Femur (tissue), 1 donor: ENCODE results near the gene PDILT.
"Not testable (repeated sequence)": the region's sequence is repeated elsewhere in the genome, so short reads cannot be mapped to it uniquely, and the experiment has no call there.

Experiments
- DNase-seq: peaks from one replicate; pipeline ENCODE4 v3.0.0-alpha.2; 2017

PDILT gene

DNA sequence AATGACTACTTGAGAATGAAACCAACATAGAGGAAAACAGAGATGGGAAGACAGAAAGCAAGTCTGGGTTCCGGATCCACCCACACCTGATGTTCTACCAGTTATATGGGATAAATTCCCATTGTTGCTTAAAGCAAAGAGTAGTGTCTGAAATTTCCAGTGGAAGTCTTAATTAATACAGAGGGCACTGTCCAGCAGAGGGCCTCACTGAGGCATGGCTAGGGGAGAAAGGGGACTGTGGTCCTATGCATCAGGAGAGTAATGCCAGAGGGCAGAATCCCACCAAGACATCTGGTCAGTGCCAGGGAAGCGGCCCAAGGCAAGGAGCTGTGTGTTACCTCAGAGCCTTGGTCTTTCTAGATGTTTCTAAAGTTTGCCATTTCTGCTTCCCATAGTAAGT is 44.5 kb downstream of the PDILT start:
- DNase-seq: no peak

DNA sequence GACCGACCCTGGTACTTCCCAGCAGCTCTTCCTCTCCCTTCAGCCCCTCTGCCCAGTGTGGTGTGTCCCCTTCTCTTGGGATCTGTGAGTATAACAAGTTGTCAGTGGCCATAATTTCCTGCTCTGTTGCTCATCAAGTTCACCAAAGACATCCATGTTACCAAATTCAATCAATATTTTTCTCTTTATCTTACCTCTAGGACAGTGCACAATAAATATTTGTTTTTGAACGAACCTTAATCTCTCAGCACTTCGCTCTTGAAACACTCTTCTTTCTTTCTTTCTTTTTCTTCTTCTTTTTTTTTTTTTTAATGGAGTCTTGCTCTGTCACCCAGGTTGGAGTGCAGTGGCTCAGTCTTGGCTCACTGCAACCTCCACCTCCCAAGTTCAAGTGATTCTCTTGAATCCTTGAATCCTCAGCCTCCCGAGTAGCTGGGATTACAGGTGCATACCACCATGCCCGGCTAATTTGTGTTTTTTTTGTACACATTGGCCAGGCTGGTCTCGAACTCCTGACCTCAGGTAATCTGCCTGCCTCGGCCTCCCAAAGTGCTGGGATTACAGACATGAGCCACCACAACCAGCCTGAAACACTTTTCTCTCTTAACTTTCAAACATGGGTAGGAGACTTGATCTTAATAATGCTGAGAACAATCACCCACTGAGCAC is 49.3 kb downstream of the PDILT start:
- no peak for DNase-seq

- DNase-seq: no peak
These were observed 51.2 kb downstream of the PDILT start for GRCh38 chr16:20353379-20353778.

GRCh38 chr16:20352615-20353014 is 51.9 kb downstream of the PDILT start, which contains the start of gene UMOD:
UMOD (minus strand) TSS chr16:20352715; CDS start chr16:20350737, 1,978 bp downstream.
- no peak for DNase-seq

GRCh38 chr16:20349615-20350014 is 54.9 kb downstream of the PDILT start:
- no peak for DNase-seq

DNA sequence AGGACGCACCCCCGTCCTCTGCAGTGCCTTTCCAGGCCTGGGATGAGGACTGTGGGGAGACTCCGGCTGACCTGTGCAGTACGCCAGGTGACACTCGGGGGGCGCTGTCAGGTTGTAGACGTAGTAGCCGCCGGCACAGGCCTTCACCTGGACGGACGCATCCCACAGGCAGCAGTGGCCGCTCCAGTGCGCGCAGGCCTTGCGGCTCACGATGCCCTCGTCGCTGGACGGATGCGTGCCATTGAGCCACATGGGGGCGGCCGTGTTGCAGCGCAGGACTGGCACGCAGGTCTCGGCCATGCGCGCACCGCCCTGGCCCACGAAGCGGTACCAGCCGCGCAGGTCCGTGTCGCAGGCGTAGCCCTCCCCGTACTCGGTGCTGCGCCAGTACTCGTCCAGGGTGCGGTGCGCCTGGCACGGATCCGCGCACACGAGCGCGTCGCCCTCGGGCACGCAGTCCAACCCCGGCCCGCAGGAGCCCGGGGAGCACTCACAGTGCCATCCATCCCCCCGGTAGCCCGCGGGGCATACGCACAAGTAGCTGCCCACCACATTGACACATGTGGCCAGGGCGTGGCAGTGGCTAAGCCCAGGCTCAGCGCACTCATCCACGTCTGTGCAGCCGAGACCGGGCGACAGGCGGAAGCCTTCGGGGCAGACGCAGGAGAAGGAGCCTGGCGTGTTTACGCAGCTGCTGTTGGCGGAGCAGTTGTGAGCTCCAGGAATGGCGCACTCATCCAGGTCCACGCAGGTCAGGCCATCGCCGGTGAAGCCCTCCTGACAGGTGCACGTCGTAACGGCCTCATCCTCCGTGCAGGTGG is 56.0 kb downstream of the PDILT start:
- DNase-seq: no peak

DNA sequence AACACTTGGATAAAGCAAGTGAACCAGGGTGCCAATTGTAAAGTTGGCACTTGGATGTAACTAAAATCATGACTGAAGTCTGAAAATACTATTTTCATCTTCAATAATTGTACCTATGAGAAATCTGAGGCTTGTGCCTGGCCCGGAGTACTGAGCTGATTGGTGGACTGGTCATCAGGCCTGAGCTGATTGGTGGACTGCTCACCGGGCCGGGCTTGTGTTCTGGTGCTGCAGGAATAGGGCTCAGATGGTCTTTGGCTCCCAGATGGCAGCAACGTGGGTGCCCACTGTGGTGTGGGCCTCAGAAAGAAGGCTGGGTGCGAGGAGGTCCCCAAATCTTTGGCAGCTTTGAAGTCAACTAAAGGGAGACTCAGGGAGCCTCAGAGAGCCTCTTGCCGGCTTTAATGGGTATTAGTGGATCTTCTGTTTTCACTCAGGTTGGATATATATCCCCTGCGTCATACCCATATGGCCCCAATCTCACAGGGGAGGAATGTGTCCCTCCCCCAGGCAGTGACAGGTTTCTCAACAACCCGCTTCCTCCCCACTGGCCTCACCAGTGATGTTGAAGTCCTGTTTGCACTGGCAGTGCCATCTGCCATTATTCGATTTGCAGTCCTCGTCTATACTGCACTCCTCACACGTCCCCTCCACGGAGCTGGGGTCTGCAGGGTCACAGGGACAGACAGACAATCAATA is 56.7 kb downstream of the PDILT start:
- DNase-seq: no peak

- no peak for DNase-seq
These were observed 59.9 kb downstream of the PDILT start for GRCh38 chr16:20344611-20345010.

DNA sequence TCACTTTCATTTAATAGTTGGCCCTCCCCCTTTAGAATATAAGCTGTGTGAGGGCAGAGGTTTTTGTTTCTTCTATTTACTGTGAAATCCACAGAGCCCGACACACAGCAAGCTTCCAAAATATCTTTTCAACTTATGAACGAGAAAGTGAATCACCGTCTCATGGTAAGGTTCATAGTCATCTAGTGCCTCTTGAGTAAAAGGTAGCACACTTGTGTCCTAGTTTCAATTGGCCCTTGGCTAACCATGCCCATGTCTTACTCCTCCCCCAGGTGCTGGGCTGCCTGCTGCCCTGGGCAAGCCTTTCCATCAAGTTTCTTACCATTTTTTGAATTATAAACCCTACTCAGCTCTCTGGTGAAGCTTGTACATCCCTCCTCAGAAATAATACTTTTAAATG is 64.8 kb downstream of the PDILT start:
- no peak for DNase-seq

GRCh38 chr16:20336955-20337354 is 67.6 kb downstream of the PDILT start:
- no peak for DNase-seq

GRCh38 chr16:20334396-20334795 is 70.1 kb downstream of the PDILT start:
- no peak for DNase-seq

DNA sequence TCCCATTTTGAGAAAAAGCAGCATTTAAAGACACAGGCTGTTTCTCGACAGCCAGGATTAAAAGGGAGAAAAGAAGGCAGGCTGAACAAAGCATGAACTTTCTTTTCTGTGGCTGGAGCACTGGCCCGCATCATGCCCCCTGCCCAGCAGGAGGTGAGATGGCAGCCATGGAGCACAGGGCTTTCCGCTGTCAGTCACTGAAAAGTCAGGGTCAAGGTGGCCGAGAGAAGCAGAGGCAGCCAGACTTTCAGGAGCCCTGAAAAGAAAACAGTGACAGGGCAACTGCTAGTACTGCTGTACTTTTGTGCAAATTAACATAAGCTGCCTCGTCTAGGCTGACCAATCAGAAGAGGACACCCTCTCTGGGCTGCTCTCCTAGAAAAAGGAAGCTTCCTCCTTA is 71.4 kb downstream of the PDILT start:
- no peak for DNase-seq

- no peak for DNase-seq
These were observed 72.1 kb downstream of the PDILT start for GRCh38 chr16:20332411-20332810.

DNA sequence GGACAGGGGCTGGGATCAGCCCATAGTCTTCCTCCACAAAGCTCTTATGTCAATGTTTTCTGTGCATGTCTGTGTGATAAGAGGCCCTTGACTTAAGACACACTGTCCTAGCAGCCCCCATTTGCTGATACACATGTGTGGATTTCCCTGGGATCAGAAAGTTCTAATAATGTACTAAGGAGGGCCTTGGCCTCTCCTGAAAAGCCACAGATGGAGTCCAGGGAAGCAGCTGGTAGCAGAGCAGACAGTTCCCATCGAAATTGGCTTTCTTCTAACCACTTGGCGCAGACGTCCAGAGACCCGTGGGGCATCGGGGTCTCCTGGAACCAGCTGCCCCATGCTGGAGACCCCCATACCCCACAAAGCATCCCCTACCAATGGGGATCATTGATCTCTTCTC is 72.9 kb downstream of the PDILT start:
- no peak for DNase-seq

DNA sequence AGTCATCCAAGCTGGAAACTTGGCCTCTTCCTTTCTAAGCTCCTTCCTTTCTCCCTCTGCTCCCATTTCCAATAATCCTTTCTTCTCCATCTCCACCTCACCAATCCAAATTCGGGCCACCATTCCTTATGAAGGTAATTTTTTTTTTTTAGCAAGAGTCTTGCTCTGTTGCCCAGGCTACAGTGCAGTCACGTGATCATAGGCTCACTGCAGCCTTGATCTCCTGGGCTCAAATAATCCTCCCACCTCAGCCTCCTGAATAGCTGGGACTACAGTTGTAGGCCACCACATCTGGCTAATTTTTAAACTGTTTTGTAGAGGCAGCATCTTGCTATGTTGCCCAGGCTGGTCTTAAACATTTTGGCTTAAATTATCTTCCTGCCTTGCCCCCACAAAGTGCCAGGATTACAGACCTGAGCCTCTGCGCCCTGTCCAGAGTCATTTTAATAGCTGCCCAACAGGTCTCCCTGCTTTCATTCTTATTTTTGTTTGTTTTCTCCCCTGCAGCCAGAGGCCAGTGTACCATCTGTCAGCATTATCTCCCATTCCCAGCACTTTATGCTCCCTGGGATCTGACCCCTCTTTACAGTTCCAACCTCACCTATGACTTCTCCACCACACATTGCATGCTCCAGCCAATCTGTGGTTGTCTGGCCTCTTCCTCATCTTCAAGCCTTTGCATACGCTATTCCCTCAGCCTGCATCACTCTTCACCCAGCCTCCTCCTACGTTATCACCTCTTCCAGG is 75.0 kb downstream of the PDILT start:
- DNase-seq: no peak

DNA sequence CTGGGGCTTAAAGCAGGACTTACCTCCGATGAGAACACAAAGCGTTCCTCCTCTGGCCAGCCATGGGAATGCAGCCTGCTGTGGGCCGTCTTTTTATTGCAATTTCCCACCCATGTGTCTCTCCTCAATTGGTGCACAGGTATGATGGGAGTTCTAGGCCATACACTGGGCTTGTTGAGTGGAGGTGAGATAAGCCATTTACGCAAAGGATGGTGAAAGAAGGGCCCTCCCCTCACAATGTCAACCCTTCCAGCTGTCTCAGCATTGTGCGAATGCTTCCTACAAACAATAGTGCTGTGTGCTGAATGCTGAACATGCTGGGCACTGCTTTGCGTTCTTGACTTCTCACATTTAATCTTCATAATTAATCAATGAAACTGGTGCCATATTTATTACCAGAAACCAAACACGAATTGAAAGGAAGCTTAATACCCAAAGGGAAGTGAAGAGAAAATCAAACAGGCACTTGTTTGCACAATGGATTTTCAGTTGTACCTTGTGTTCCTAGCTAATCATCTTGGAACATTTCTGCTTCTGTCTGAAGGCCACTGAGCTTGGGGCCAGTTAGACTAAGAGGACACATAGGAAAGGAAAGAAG is 77.0 kb downstream of the PDILT start, which contains the start of gene GP2:
GP2 (minus strand) TSS at position 70 of the 598 bp plus-strand sequence. CDS start 1,082 bp downstream, outside the sequence.
- no peak for DNase-seq

DNA sequence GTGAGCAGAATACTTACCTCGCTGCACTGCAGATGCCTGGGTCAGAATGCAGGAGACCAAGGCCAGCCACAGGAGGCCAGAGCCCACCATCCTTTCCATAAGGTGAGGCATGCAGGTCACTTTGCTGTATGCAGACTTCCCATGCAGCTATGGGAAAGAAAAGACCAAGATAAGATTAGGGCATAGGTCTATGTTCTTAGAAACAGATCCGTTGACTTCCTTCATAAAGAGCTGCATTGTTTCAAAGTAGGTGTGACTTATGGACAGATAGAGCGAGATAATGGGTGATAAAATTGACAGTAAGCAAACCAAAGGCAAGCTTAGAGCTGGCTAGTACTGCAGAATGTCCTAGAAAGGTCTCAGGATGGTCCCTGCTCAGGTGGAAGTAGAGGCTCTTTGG is 78.2 kb downstream of the PDILT start:
- no peak for DNase-seq

GRCh38 chr16:20325005-20325404 is 79.5 kb downstream of the PDILT start:
- no peak for DNase-seq

DNA sequence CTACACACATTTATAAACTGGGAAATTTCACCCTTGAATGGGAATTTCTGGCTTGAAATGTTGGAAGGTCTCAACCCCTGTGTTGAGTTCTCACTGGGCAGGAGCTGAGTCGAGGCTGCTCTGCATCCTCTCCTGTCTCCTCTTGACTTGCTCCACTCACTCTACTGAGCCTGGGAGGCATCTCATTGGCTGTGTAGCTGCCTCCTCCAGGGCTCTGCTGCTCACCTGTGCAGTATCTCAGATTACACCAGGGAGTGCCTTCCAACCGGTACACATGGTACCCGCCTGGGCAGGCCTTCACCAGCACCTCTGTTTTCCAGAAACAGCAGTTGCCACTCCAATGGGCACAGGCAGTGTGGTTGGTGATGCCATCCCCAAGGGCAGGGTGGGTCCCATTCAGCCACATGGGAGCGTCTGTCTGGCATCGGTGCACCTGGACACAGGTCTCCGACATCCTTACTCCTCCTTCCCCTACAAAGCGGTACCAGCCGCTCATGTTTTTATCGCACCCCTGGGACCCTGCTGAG is 80.9 kb downstream of the PDILT start:
- DNase-seq: no peak

DNA sequence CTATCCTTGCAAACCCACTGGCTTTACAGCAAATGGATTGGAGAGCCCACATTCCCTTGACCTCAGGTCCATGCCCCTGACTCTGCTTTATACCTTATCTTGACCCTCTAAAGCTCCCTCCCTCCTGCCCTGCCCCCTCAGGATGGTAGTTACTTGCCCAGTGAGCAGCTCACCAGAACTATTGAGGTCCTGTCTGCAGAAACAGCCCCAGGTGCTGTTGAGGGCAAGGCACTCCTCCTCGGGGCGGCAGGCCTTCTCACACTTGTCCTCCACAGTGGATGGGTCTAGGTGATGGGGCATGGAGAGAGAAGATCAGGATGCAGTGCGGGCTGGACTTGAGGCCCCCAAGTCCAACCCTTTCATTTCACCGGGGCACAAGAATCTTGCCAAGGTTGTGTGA is 81.8 kb downstream of the PDILT start:
- no peak for DNase-seq

DNA sequence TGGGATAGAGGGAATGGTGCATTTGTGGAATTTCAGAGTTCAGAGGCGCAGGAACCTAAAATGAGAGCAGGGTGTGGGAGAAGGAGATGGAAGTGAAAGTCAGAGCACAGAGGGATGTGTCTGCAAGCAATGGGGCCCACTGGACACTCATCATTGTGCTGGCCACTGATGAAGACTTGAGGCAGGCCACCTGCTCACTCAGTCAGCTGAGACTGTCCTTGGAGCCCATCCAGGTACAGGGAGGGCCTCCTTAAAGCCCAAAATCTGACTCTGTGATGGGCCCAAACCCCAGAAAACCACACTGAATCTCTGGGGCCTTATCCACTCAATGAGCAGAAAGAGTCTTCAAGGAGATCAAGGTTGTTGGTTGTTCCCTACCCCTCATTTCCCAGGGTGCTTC is 82.9 kb downstream of the PDILT start:
- DNase-seq: no peak

GRCh38 chr16:20321051-20321450 is 83.5 kb downstream of the PDILT start:
- not testable (repeated sequence) for DNase-seq
